GM12801 (cell line): ENCODE data around the gene HIRA.

Experiments used
- CTCF ChIP-seq: IDR thresholded peaks from one replicate; pipeline ENCODE4 v1.5.1; 2011; ENCODE audit warnings: control low read depth; ENCODE audit not compliant: insufficient read length; ENCODE audit errors: extremely low read depth

Gene HIRA

GRCh38 chr22:19431649-19432132 is at the start of gene HIRA:
TSS of gene HIRA (minus strand) at chr22:19431733. CDS start at chr22:19431476, 257 bp downstream.
- no peak for TF ChIP-seq CTCF

- TF ChIP-seq CTCF = no peak
These were observed 49.3 kb upstream of the HIRA start for GRCh38 chr22:19480789-19481188.

GRCh38 chr22:19480173-19480568 is 48.6 kb upstream of the HIRA start:
- no peak for TF ChIP-seq CTCF

GRCh38 chr22:19479355-19480172 is 48.0 kb upstream of the HIRA start, which contains the start of gene CDC45:
TSS of gene CDC45 (plus strand) at chr22:19479920. CDS start at chr22:19479969, 49 bp downstream.
- TF ChIP-seq CTCF = no peak

GRCh38 chr22:19478901-19479354 is 47.4 kb upstream of the HIRA start, which contains the start of gene UFD1:
TSS of gene UFD1 (minus strand) at chr22:19479193. CDS start at chr22:19479085, 108 bp downstream.
- no peak for TF ChIP-seq CTCF

GRCh38 chr22:19478045-19478900 is 46.7 kb upstream of the HIRA start:
- TF ChIP-seq CTCF = no peak
